Brain microvascular endothelial cell (primary cell): Measurements from ENCODE around the gene DLL4.

Experiments
- DNase-seq: peaks from one replicate; pipeline ENCODE4 v3.0.0-alpha.2; 2020
- H3K27ac ChIP-seq: fragments of 250-450 bp; sonication (Bioruptor Pico); 2 replicates; pipeline ENCODE4 v1.5.1; 2020; ENCODE audit warnings: mild to moderate bottlenecking, moderate library complexity
- H3K27me3 ChIP-seq: fragments of 250-450 bp; sonication (Bioruptor Pico); replicated peaks from 2 replicates; pipeline ENCODE4 v1.5.1; 2020; ENCODE audit warnings: mild to moderate bottlenecking
- H3K36me3 ChIP-seq: fragments of 250-450 bp; sonication (Bioruptor Pico); replicated peaks from 2 replicates; pipeline ENCODE4 v1.5.1; 2020; ENCODE audit warnings: mild to moderate bottlenecking
- H3K4me3 ChIP-seq: 2 replicates; pipeline ENCODE4 v1.5.1; 2011; ENCODE audit warnings: low read depth, mild to moderate bottlenecking, control low read depth, low read length, moderate library complexity
- CTCF ChIP-seq: IDR thresholded peaks from 2 replicates; pipeline ENCODE4 v1.5.1; 2011; ENCODE audit warnings: low read depth, mild to moderate bottlenecking, moderate library complexity, low read length, control low read depth, inconsistent platforms; ENCODE audit errors: missing control alignments
- in situ Hi-C: cut with HindIII; loops from 2 replicates; pipeline ENCODE4 v1.10.0; 2017; ENCODE audit warnings: low sequenced_read_pairs, low pct_ligation_motif_present

Gene DLL4

GRCh38 chr15:40925863-40926658 is 3.1 kb upstream of the DLL4 start:
- Histone ChIP-seq H3K27ac (no peak overlapping the region), H3K36me3 (no peaks in the 10 kb centered on the region), H3K27me3 (peaks cover 40% of the 10 kb centered on the region), H3K4me3 (peak overlapping the region; percentile 22)
- in situ Hi-C loops = no loop called here
- no peak for DNase-seq
- no peak for TF ChIP-seq CTCF

- DNase-seq = no peak
- Histone ChIP-seq H3K4me3 (no peak overlapping the region), H3K27me3 (peaks cover 40% of the 10 kb centered on the region), H3K36me3 (no peaks in the 10 kb centered on the region), H3K27ac (no peak overlapping the region)
- no peak for TF ChIP-seq CTCF
- in situ Hi-C loops = no loop called here
Observed at GRCh38 chr15:40926659-40927494, 2.3 kb upstream of the DLL4 start.

GRCh38 chr15:40927495-40927872 is 1.7 kb upstream of the DLL4 start:
- no peak for TF ChIP-seq CTCF
- H3K36me3 ChIP-seq = no peaks in the 10 kb centered on the region
- no peak overlapping the region for H3K27ac ChIP-seq
- H3K4me3 ChIP-seq = no peak overlapping the region
- in situ Hi-C loops = no loop called here
- DNase-seq = no peak
- peaks cover 40% of the 10 kb centered on the region for H3K27me3 ChIP-seq

GRCh38 chr15:40927873-40928806 is 1.0 kb upstream of the DLL4 start:
- Histone ChIP-seq H3K4me3 (no peak overlapping the region), H3K27ac (no peak overlapping the region), H3K27me3 (peaks cover 40% of the 10 kb centered on the region), H3K36me3 (no peaks in the 10 kb centered on the region)
- in situ Hi-C loops = no loop called here
- no peak for TF ChIP-seq CTCF
- DNase-seq = no peak

GRCh38 chr15:40929660-40930429 is 705 bp downstream of the DLL4 start:
- H3K27ac ChIP-seq = no peak overlapping the region
- in situ Hi-C loops = no loop called here

More at GRCh38 chr15:40929660-40930429, 705 bp downstream of the DLL4 start:
- no peaks in the 10 kb centered on the region for H3K36me3 ChIP-seq
- H3K27me3 ChIP-seq = peaks cover 40% of the 10 kb centered on the region
- TF ChIP-seq CTCF = peak; percentile 4
- DNase-seq = peak; percentile 35
- H3K4me3 ChIP-seq = peak overlapping the region; percentile 39
